Body of pancreas (tissue), 4 donors: ENCODE measurements around the gene C1QTNF1. TPM values are rescaled to one million over a fixed set of nuclear protein-coding genes. Genes with fewer than 3 reads are reported as not detected.

Source experiments
- ATAC-seq: fragments of 150-250 bp; one replicate; pipeline ENCODE4 v1.9.1; 2016
- DNase-seq, 4 donors: peaks; one replicate each; pipeline ENCODE4 v3.0.0-alpha.2; 2019
- H3K27ac ChIP-seq, 4 donors: fragments of 200-600 bp; sonication (generic); 1 replicate in 3 of 4; 2 replicates in 1 of 4; pipeline versions ENCODE4 v1.5.1 to v1.6.1; 2016 to 2019; ENCODE audit warnings: mild to moderate bottlenecking in 1 of 4, mixed read lengths in 1 of 4, moderate library complexity in 1 of 4
- H3K27me3 ChIP-seq, 2 donors: fragments of 200-600 bp; sonication (generic); one replicate each; pipeline ENCODE4 v1.6.0; 2016; ENCODE audit warnings: mild to moderate bottlenecking in 1 of 2
- H3K36me3 ChIP-seq, 2 donors: fragments of 200-600 bp; sonication (generic); replicated peaks in 1 of 2; 2 replicates each; pipeline ENCODE4 v1.5.1; 2016; ENCODE audit warnings: low read depth in 2 of 2; ENCODE audit not compliant: insufficient read depth in 1 of 2
- H3K4me1 ChIP-seq: fragments of 200-600 bp; sonication (generic); one replicate; pipeline ENCODE4 v1.6.0; 2016
- H3K4me3 ChIP-seq, 2 donors: fragments of 200-600 bp; sonication (generic); 1 replicate in 1 of 2; 2 replicates in 1 of 2; pipeline ENCODE4 v1.5.1; 2016 to 2019
- H3K9me3 ChIP-seq, 3 donors: fragments of 200-600 bp; sonication (generic); 1 replicate in 2 of 3; 2 replicates in 1 of 3; pipeline ENCODE4 v1.5.1; 2016
- CTCF ChIP-seq, 7 experiments: fragments of 450-650 bp in 4 of 7; fragments of 200-600 bp in 3 of 7; sonication (generic) in 3 of 7; IDR thresholded peaks; one replicate each; pipeline ENCODE4 v1.5.1; 2016 to 2019; ENCODE audit warnings: antibody characterized with exemption in 7 of 7
- POLR2A ChIP-seq, 3 donors: fragments of 450-650 bp; IDR thresholded peaks; one replicate each; pipeline ENCODE4 v1.6.1; 2016; ENCODE audit warnings: antibody characterized with exemption in 3 of 3, mild to moderate bottlenecking in 2 of 3
- WGBS, 2 donors: methylation state at CpG; one replicate each; pipeline ENCODE4 v1.1.5; 2017; 5-methylcytosine and 5-hydroxymethylcytosine counted together
- intact Hi-C: fragments of 100-400 bp; cut with DNase I; formaldehyde crosslinking; loops from one replicate; pipeline ENCODE4 v1.15.1; 2023
- total RNA-seq, 2 donors: library from RNA; depleted of rRNA; stranded (reverse); fragments of >200 nt; gene quantifications; one replicate each; pipeline ENCODE4 v1.1.0, GENCODE V29; 2016

The C1QTNF1 gene
- total RNA-seq, 2 donors from 2014 or later: 8.3 to 50.1 TPM

DNA sequence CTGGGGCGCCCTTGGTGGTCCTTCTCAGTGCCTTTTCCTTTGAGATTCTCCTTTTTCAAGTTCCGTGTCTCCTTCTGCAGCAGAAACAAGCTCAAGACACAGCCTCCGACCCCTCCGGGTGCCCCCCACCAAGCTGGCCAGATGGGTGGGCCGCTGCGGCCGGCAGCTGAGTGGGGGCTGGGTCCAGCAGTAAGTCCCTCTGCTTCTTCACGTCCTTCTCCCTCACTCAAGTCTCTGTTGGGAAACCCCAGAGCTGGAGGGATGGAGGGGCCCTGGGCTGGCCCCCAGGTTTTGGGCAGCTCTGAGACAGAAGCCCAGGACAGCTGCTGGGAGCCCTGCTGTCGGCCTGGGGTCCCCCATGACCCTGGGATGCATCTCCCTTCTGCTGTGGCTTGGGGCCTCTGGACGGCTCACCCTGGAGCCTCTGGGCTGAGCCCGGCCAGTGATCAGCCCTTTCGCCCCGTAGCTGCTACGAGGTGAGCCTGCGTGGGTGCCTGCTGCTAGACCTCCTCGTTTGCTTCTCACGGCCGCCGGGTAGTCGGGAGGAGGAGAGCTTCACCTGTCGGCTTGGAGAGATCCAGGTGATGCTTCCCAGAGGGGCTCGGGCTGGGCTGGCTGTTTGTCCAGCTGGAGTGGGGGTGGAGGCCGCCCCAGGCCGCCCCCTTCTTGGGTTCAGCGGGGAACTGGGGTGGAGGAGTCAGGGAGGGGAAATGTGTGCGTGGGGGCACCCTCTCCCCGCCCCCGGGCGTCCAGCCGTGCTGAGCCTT is 61.4 kb downstream of the C1QTNF1 start:
- intact Hi-C loops: loop anchor here (5.0 kb wide), 1 partner anchor 307 kb away; no protein-coding TSS in a partner anchor

GRCh38 chr17:79085921-79086551 is 62.1 kb downstream of the C1QTNF1 start:
- Histone ChIP-seq H3K27ac (no peak overlapping the region), H3K9me3 (no peaks in the 10 kb centered on the region), H3K4me3 (no peak overlapping the region), H3K27me3 (no peaks in the 10 kb centered on the region), H3K36me3 (peaks cover 0 to 5% of the 10 kb centered on the region in 2 donors), H3K4me1 (no peaks in the 10 kb centered on the region)
- DNase-seq (no peak), ATAC-seq (no peak)
- no peak for TF ChIP-seq POLR2A (IDR thresholded peaks at IDR 0.05)
- intact Hi-C loops: loop anchor here (5.0 kb wide), 1 partner anchor 306 kb away; no protein-coding TSS in a partner anchor
- WGBS, 2 donors: 91% methylated on average over 22 to 28 of the region's 28 CpGs

More for the DNA sequence above, 61.4 kb downstream of the C1QTNF1 start:
- no peaks in the 10 kb centered on the region for H3K27me3 ChIP-seq
- peaks cover 0 to 9% of the 10 kb centered on the region in 2 donors for H3K36me3 ChIP-seq
- H3K9me3 ChIP-seq: no peaks in the 10 kb centered on the region
- no peak overlapping the region for H3K4me3 ChIP-seq
- 83 to 87% methylated on average over 13 to 25 of the region's 30 CpGs for WGBS, 2 donors
- no peaks in the 10 kb centered on the region for H3K4me1 ChIP-seq
- no peak overlapping the region for H3K27ac ChIP-seq
- no peak for TF ChIP-seq POLR2A (IDR thresholded peaks at IDR 0.05)
- no peak for TF ChIP-seq CTCF (IDR thresholded peaks at IDR 0.05)
- DNase-seq (no peak), ATAC-seq (no peak)

DNA sequence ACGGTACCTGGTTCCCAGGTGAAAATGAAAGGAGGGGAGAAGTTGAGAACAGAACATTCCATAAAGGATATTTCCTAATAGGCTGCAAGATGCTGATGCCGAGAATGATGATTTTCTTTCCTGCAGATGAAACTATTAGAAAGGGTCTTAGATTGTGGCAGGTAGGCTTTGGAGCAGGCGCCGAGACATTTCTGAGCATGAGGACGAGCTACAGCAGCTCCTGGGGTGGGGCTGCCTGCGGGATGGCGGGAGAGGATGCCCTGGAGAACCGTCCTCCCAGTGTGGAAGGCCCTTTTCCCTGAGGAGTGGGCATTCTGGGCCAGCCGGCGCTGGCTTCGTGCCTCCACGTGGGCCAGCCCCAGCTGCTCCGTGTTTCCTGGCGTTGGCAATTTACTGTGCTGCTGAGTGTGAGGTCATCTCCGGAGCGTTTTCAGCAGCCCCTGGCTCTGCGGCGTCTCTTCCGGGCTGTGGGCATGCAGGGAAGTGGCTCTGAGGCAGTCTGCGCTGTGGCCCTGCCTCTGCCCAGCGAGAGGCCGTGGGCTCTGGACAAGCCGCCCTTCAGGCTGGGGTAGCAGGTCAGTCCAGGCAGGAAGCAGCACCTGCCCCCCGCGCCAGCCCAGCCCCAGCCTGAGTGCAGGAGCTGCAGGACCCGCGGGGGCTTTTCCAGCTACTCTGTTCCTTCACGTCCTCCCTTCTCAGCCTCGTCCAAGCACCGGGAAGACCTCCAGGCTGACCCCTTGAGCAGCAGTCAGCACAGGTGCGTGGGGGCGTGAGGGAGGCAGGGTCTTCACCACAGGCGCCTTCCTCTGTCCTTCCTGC is 62.8 kb downstream of the C1QTNF1 start:
- intact Hi-C loops: loop anchor here (5.0 kb wide), 1 partner anchor 305 kb away; no protein-coding TSS in a partner anchor
- peaks cover 0 to 3% of the 10 kb centered on the region in 2 donors for H3K36me3 ChIP-seq
- no peak overlapping the region for H3K27ac ChIP-seq
- WGBS, 2 donors: 78 to 88% methylated on average over 7 to 31 of the region's 33 CpGs
- no peak for ATAC-seq
- no peaks in the 10 kb centered on the region for H3K27me3 ChIP-seq
- H3K4me1 ChIP-seq: no peaks in the 10 kb centered on the region
- no peak for DNase-seq
- H3K9me3 ChIP-seq: no peaks in the 10 kb centered on the region
- no peak for TF ChIP-seq CTCF (IDR thresholded peaks at IDR 0.05)
- TF ChIP-seq POLR2A (IDR thresholded peaks at IDR 0.05): no peak
- H3K4me3 ChIP-seq: no peak overlapping the region

DNA sequence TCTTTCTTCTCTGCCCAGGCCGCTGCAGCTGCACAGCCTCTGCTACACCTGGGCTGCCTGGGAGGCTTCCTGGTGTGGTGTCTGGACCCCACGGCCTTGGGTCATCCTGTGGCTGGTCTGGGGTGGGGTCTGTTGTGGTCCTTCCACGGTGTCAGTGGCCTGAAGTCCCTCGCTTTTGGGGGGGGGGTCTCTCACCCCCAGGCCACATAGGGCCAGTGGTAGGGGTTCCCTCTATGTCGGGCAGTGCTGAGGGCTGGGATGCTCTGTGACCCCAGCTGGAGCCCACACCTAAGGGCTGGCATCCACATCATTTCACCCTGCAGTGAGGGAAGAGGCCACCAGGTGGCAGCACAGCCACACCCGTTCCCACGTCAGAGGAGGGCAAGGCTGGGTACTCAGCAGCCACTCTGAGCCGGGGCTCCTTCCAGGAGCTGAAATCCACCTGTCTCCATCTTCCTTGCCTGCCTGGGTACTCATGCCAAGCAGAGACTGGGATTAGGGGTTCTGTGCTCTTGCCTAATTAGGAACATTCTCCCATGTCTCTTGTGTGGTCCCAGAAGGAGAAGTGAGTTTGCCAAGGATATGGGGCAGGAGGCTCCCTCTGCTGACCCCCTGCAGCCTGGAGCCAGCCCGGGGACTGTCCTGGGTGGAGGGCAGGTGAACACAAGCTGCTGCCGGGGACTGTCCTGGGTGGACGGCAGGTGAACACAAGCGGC is 63.6 kb downstream of the C1QTNF1 start:
- WGBS, 2 donors: 28 to 33% methylated on average over 3 to 11 of the region's 12 CpGs
- Histone ChIP-seq H3K9me3 (no peaks in the 10 kb centered on the region), H3K36me3 (peaks cover 0 to 3% of the 10 kb centered on the region in 2 donors), H3K4me3 (no peak overlapping the region), H3K4me1 (no peaks in the 10 kb centered on the region), H3K27ac (no peak overlapping the region), H3K27me3 (no peaks in the 10 kb centered on the region)
- TF ChIP-seq CTCF (IDR thresholded peaks at IDR 0.05): peak; percentile 77 to 90 (median 85)
- no peak for TF ChIP-seq POLR2A (IDR thresholded peaks at IDR 0.05)
- intact Hi-C loops: loop anchor here (5.0 kb wide), 1 partner anchor 305 kb away; no protein-coding TSS in a partner anchor
- peak; percentile 72 to 83 (median 76) for DNase-seq
- ATAC-seq: peak; percentile 72
